ENCODE measurements around the gene GGTLC1. TPM values are rescaled to one million over a fixed set of nuclear protein-coding genes. Genes with fewer than 3 reads are reported as not detected.

GGTLC1 gene
- total RNA-seq, 1 experiment from 2014 or later: not detected

- ChIA-PET POLR2A (ENCODE audit: unreplicated experiment) (no interaction called here), CTCF (no interaction called here)
- Histone ChIP-seq H3K79me2 (ENCODE audit: low read length) (no peaks in the 10 kb centered on the region), H4K20me1 (ENCODE audit: low read length) (no peaks in the 10 kb centered on the region), H3K4me1 (ENCODE audit: insufficient read depth, low read length) (no peaks in the 10 kb centered on the region), H3K9ac (ENCODE audit: low read length) (no peak overlapping the region), H3F3A (ENCODE audit: low read length, unreplicated experiment) (no peaks in the 10 kb centered on the region), H3K27me3 (ENCODE audit: low read length) (peaks cover 66% of the 10 kb centered on the region), H3K4me2 (ENCODE audit: low read length) (no peak overlapping the region), H3K9me3 (ENCODE audit: low read length) (no peaks in the 10 kb centered on the region), H3K9me2 (replicated peaks; ENCODE audit: low read length) (no peaks in the 10 kb centered on the region), H2AFZ (ENCODE audit: low read length) (no peak overlapping the region), H3K36me3 (ENCODE audit: low read depth, low read length) (no peaks in the 10 kb centered on the region), H3K27ac (ENCODE audit: low read length) (no peak overlapping the region), H3K4me3 (ENCODE audit: low read length) (no peak overlapping the region)
- intact Hi-C loops (cut with micrococcal nuclease): no loop called here
- no peak for DNase-seq
- no TSS peak for BruUV-seq (replicated peaks)
- TF ChIP-seq EZH2 (IDR thresholded peaks at IDR 0.05; ENCODE audit: low read length, unreplicated experiment): no peak
- no peak for TF ChIP-seq CTCF (conservative IDR thresholded peaks at IDR 0.05; ENCODE audit: low read depth, low read length)
- TF ChIP-seq EZH2phosphoT487 (IDR thresholded peaks at IDR 0.05; ENCODE audit: borderline replicate concordance, low read length): no peak
- ATAC-seq: no peak
Observed at GRCh38 chr20:23954008-23954745, 34.4 kb downstream of the GGTLC1 start.

GRCh38 chr20:23946206-23946605 is 42.4 kb downstream of the GGTLC1 start:
- DNase-seq (no peak), ATAC-seq (no peak)
- no peak for TF ChIP-seq EZH2 (IDR thresholded peaks at IDR 0.05; ENCODE audit: low read length, unreplicated experiment)
- TF ChIP-seq CTCF (conservative IDR thresholded peaks at IDR 0.05; ENCODE audit: low read depth, low read length): no peak
- no peak for TF ChIP-seq EZH2phosphoT487 (IDR thresholded peaks at IDR 0.05; ENCODE audit: borderline replicate concordance, low read length)
- Histone ChIP-seq H2AFZ (ENCODE audit: low read length) (no peak overlapping the region), H3K4me2 (ENCODE audit: low read length) (no peak overlapping the region), H3K36me3 (ENCODE audit: low read depth, low read length) (no peaks in the 10 kb centered on the region), H3K4me1 (ENCODE audit: insufficient read depth, low read length) (no peaks in the 10 kb centered on the region), H3K9me2 (replicated peaks; ENCODE audit: low read length) (no peaks in the 10 kb centered on the region), H3K27me3 (ENCODE audit: low read length) (peaks cover 46% of the 10 kb centered on the region), H3K79me2 (ENCODE audit: low read length) (no peaks in the 10 kb centered on the region), H3F3A (ENCODE audit: low read length, unreplicated experiment) (no peaks in the 10 kb centered on the region), H3K9me3 (ENCODE audit: low read length) (no peaks in the 10 kb centered on the region), H3K9ac (ENCODE audit: low read length) (no peak overlapping the region), H3K27ac (ENCODE audit: low read length) (no peak overlapping the region), H3K4me3 (ENCODE audit: low read length) (no peak overlapping the region), H4K20me1 (ENCODE audit: low read length) (no peaks in the 10 kb centered on the region)
- ChIA-PET CTCF (no interaction called here), POLR2A (ENCODE audit: unreplicated experiment) (no interaction called here)
- intact Hi-C loops (cut with micrococcal nuclease): no loop called here
- BruUV-seq (replicated peaks): no TSS peak

GRCh38 chr20:23943304-23943703 is 45.3 kb downstream of the GGTLC1 start:
- H2AFZ ChIP-seq (ENCODE audit: low read length): no peak overlapping the region
- no peak for TF ChIP-seq EZH2 (IDR thresholded peaks at IDR 0.05; ENCODE audit: low read length, unreplicated experiment)
- H3K27me3 ChIP-seq (ENCODE audit: low read length): peaks cover 26% of the 10 kb centered on the region
- H3F3A ChIP-seq (ENCODE audit: low read length, unreplicated experiment): no peaks in the 10 kb centered on the region
- H3K36me3 ChIP-seq (ENCODE audit: low read depth, low read length): no peaks in the 10 kb centered on the region
- CTCF ChIA-PET: no interaction called here
- H3K27ac ChIP-seq (ENCODE audit: low read length): no peak overlapping the region
- H3K9me3 ChIP-seq (ENCODE audit: low read length): no peaks in the 10 kb centered on the region
- H3K4me1 ChIP-seq (ENCODE audit: insufficient read depth, low read length): no peaks in the 10 kb centered on the region
- intact Hi-C loops (cut with micrococcal nuclease): no loop called here
- no peaks in the 10 kb centered on the region for H4K20me1 ChIP-seq (ENCODE audit: low read length)
- POLR2A ChIA-PET (ENCODE audit: unreplicated experiment): no interaction called here
- no peak overlapping the region for H3K9ac ChIP-seq (ENCODE audit: low read length)
- no peaks in the 10 kb centered on the region for H3K9me2 ChIP-seq (replicated peaks; ENCODE audit: low read length)
- H3K79me2 ChIP-seq (ENCODE audit: low read length): no peaks in the 10 kb centered on the region
- no peak overlapping the region for H3K4me2 ChIP-seq (ENCODE audit: low read length)
- H3K4me3 ChIP-seq (ENCODE audit: low read length): no peak overlapping the region
- no peak for DNase-seq
- ATAC-seq: no peak
- no TSS peak for BruUV-seq (replicated peaks)
